Suprapubic skin (tissue), 4 donors: ENCODE data around the gene MALL. TPM values are rescaled to one million over a fixed set of nuclear protein-coding genes. Genes with fewer than 3 reads are reported as not detected.
"Not testable (repeated sequence)": the region's sequence is repeated elsewhere in the genome, so short reads cannot be mapped to it uniquely, and the experiment has no call there.

ENCODE experiments used
- DNase-seq, 2 donors: peaks; one replicate each; pipeline ENCODE4 v3.0.0-alpha.2; 2019; ENCODE audit warnings: low spot score in 2 of 2
- H3K27ac ChIP-seq: fragments of 200-600 bp; sonication (generic); one replicate; pipeline ENCODE4 v1.5.1; 2019
- H3K27me3 ChIP-seq: fragments of 200-600 bp; sonication (generic); one replicate; pipeline ENCODE4 v1.5.1; 2019
- H3K36me3 ChIP-seq: fragments of 200-600 bp; sonication (generic); one replicate; pipeline ENCODE4 v1.5.1; 2019
- H3K4me1 ChIP-seq: fragments of 200-600 bp; sonication (generic); one replicate; pipeline ENCODE4 v1.5.1; 2019
- H3K4me3 ChIP-seq: fragments of 200-600 bp; sonication (generic); one replicate; pipeline ENCODE4 v1.5.1; 2019; ENCODE audit warnings: mild to moderate bottlenecking
- H3K9me3 ChIP-seq: fragments of 200-600 bp; sonication (generic); one replicate; pipeline ENCODE4 v1.5.1; 2019
- WGBS: methylation state at CpG from one replicate; pipeline ENCODE4 v1.1.5; 2018; 5-methylcytosine and 5-hydroxymethylcytosine counted together
- total RNA-seq, 4 donors: library from RNA; depleted of rRNA; stranded (reverse); fragments of >200 nt; gene quantifications; one replicate each; pipeline ENCODE4 v1.1.0, GENCODE V29; 2016

MALL gene
- total RNA-seq, 4 donors from 2014 or later = 20.8 to 49.2 (median 41.6) TPM

- not testable (repeated sequence) for H3K36me3 ChIP-seq, H3K9me3 ChIP-seq, H3K4me1 ChIP-seq, DNase-seq, H3K27ac ChIP-seq, H3K27me3 ChIP-seq, H3K4me3 ChIP-seq
- no CpG with 5 or more reads among the region's 5 CpGs for WGBS
Measured at GRCh38 chr2:110049769-110050168, 65.9 kb downstream of the MALL start.

- DNase-seq = peak in 1 of 2 donors; percentile 37
Measured at GRCh38 chr2:110048255-110049197, 67.1 kb downstream of the MALL start.

GRCh38 chr2:110047225-110047624 is 68.4 kb downstream of the MALL start:
- H3K36me3 ChIP-seq, H3K4me3 ChIP-seq, H3K9me3 ChIP-seq, H3K27me3 ChIP-seq, H3K27ac ChIP-seq, H3K4me1 ChIP-seq, DNase-seq: not testable (repeated sequence)
- no CpG with 5 or more reads among the region's 4 CpGs for WGBS

More at GRCh38 chr2:110048255-110049197, 67.1 kb downstream of the MALL start:
- H3K9me3 ChIP-seq, H3K36me3 ChIP-seq, H3K27ac ChIP-seq, H3K4me3 ChIP-seq, H3K27me3 ChIP-seq, H3K4me1 ChIP-seq: not testable (repeated sequence)
- WGBS = 79% methylated on average over 6 of the region's 16 CpGs

GRCh38 chr2:110041941-110042660 is 73.5 kb downstream of the MALL start:
- no CpG with 5 or more reads among the region's 10 CpGs for WGBS

GRCh38 chr2:110037336-110037735 is 78.3 kb downstream of the MALL start:
- DNase-seq, H3K9me3 ChIP-seq, H3K27ac ChIP-seq, H3K4me3 ChIP-seq, H3K36me3 ChIP-seq, H3K27me3 ChIP-seq, H3K4me1 ChIP-seq: not testable (repeated sequence)
- no CpG with 5 or more reads among the region's 9 CpGs for WGBS

More at GRCh38 chr2:110041941-110042660, 73.5 kb downstream of the MALL start:
- H3K27ac ChIP-seq, H3K36me3 ChIP-seq, H3K4me3 ChIP-seq, DNase-seq, H3K4me1 ChIP-seq, H3K9me3 ChIP-seq, H3K27me3 ChIP-seq: not testable (repeated sequence)

- not testable (repeated sequence) for H3K9me3 ChIP-seq, DNase-seq, H3K27ac ChIP-seq, H3K4me1 ChIP-seq, H3K27me3 ChIP-seq, H3K4me3 ChIP-seq, H3K36me3 ChIP-seq
- WGBS = no CpG with 5 or more reads among the region's 6 CpGs
Measured at GRCh38 chr2:110035384-110035783, 80.2 kb downstream of the MALL start.

GRCh38 chr2:110034935-110035334 is 80.7 kb downstream of the MALL start:
- H3K27me3 ChIP-seq, H3K36me3 ChIP-seq, H3K4me3 ChIP-seq, H3K27ac ChIP-seq, H3K9me3 ChIP-seq, H3K4me1 ChIP-seq: not testable (repeated sequence)
- WGBS = no CpG with 5 or more reads among the region's 10 CpGs
- peak in 1 of 2 donors; percentile 53 for DNase-seq

Other genes starting within 250 kb of the MALL start
- gene LIMS3, start 217.1 kb downstream of the MALL start, total RNA-seq = 1 to 10 TPM; 1.1 to 6.8 (median 1.7) TPM
- 1 to 10 TPM; 1.9 to 6.5 (median 3.2) TPM for gene NPHP1, start 89.2 kb upstream of the MALL start, total RNA-seq
- gene MTLN, start 96.7 kb upstream of the MALL start, total RNA-seq = 10 to 100 TPM; 28.3 to 96.5 (median 51.6) TPM